ENCODE measurements around the gene ZNF260.
A peak's percentile ranks its signal among the peaks of the same experiment; 100 is the strongest.

The ZNF260 gene

GRCh38 chr19:36489920-36490415, 38.1 kb downstream of the ZNF260 start:
- DNase-seq (ENCODE audit: low read depth, low spot score): peak; percentile 99

- DNase-seq (ENCODE audit: low read depth, low spot score): peak; percentile 99
Observed at GRCh38 chr19:36489118-36489919, 38.8 kb downstream of the ZNF260 start, which contains the start of gene ZNF566. ZNF566 (minus strand) TSS chr19:36489561; CDS start chr19:36476557, 13,004 bp downstream.

DNA sequence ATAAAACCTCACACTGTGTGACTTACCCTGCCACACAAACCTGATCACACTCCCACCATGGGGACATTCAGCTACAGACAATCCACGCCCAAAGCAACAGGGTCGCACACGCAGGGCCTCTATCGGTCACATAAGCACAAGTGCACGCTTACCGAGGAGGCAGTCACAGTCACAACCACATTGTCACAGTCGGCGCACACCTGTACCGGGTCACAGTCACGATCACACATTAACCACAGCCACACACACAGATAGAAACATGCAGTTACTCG, 39.3 kb downstream of the ZNF260 start:
- no peak for DNase-seq (ENCODE audit: low read depth, low spot score)

DNA sequence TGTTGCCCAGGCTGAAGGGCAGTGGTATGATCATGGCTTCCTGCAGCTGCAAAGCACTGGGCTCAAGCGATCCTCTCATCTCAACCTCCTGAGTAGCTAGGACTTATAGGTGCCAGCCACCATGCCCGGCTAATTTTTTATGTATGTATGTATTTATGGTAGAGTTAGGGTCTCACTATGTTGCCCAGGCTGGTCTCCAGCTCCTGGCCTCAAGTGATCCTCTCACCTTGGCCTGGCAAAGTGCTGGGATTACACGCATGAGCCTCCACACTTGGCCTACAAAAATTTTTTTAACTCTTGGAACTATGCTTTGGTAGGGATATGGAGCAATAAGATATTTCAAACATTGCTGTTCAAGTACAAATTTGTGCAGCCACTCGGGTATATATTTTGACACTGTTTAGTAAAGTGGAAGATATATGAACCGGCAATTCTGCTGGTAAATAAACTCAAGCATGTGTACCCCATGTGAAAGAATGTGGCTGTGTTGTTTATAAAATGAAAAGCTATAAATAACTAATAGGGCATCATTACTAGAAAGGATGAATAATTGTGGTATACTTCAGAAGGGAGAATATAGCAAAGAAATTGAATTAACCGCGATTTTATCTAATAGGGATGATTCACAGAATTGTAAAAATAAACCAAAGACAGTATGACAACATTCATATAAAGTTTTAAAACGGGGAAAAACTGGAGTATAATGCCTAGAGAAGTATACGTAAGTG, 39.8 kb downstream of the ZNF260 start:
- no peak for DNase-seq (ENCODE audit: low read depth, low spot score)

GRCh38 chr19:36483653-36484052, 44.4 kb downstream of the ZNF260 start:
- DNase-seq (ENCODE audit: low read depth, low spot score): no peak

GRCh38 chr19:36482876-36483275, 45.2 kb downstream of the ZNF260 start:
- DNase-seq (ENCODE audit: low read depth, low spot score): no peak
